HuH-7.5 (cell line): ENCODE data around the gene ATG101.

ENCODE experiments used
- DNase-seq: peaks from one replicate; pipeline ENCODE4 v3.0.0; 2011; ENCODE audit warnings: low spot score

The ATG101 gene

DNA sequence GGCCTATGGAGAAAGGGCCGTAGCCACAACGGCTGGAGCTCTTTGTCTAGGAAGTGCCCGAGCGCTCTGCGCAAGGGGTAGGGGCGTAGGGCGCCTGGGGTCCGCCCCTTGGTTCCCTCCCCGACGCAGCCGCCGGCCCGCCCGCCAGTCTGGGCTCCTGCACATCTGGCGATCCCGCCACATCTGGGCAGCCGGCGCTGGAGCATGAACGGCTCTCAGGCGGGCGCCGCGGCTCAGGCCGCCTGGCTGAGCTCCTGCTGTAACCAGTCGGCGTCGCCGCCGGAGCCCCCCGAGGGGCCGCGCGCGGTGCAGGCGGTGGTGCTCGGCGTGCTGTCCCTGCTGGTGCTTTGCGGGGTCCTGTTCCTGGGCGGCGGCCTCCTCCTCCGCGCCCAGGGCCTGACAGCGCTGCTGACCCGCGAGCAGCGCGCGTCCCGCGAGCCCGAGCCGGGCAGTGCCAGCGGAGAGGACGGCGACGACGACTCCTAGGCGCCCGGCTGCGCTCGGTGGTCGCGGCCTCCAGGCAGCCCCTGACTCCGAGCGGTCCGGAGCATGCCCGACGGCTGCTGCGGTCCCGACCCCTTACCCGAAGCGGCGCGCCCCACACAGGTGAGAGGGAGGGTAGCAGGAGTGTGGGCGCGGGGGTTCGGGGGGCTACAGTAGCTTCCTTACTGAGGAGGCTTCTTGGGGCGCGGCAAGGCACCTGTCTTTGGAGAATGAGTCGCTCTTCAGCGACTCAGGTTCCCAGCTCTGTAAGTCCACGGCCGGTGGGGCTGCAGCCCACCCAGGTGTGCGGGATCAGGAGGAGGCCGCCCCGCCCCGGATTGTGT lies 10.0 kb downstream of the ATG101 start, which contains the start of gene SMIM41:
Gene SMIM41 (plus strand): TSS at position 129 of the 827 bp plus-strand sequence. CDS start 76 bp downstream, at position 205.
- DNase-seq, result no peak

DNA sequence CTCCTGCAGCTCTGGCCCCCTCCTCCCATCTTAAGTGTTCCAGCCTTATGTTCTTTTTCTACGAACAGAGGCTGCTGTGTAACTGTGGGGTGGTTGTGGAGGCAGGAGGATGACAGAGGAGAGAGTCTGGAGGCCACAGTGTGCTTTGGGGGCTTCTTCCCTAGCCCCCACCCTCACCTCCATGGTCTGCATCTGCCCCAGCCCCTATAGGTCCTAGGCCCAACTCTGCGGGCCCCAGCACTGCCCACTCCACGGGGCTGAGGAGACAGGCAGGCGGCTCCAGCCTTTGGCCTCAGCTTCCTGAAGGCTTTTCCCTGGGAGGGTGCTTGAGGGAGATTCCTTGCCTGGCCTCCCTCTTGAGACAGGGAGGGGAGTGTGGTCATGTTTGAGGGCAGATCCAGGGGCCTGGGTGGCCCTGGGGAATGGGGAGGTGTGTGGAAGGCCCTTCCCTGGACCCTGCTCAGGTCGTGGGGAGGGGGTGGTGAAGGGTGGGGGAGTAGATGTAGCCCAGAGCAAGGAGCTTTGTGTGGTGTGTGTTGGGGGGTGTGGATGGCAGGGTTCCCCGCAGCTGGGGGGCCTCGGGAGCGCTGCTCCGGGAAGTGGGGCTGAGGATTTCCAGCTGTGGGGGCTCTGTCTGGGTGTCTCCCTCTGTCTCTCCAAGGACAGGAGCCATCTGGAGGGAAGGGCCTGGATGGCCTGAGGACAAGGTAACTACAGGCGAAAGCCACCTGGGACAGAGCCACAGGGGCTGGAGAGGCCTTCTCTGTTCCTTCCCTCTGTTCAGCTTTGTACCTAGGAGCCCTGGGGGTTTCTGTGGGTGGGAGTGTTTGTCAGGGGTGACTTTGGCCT lies 10.8 kb downstream of the ATG101 start:
- DNase-seq, result no peak

DNA sequence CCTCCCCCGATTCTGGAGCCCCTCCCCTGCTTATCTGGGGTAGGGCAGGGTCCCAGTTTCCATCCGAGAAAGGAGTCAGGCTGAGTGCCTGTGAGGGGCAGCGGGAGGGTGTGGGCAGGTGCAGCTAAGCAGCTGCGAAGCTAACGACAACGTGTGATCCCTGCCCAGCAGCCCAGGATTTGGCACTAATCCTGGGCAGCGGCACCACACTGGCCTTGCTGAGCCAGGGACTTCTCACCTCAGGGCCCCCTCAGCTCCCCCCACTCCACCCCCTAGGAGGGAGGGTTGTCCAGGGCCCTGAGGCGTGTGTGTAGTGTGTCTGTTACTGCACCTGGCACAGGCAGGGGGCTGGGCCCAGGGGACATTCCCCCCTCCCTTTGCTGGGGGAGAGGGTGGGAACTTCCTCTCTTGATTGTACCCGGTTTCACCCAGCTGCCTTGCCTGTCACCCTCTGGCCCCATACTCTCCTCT lies 11.5 kb downstream of the ATG101 start:
- no peak for DNase-seq

DNA sequence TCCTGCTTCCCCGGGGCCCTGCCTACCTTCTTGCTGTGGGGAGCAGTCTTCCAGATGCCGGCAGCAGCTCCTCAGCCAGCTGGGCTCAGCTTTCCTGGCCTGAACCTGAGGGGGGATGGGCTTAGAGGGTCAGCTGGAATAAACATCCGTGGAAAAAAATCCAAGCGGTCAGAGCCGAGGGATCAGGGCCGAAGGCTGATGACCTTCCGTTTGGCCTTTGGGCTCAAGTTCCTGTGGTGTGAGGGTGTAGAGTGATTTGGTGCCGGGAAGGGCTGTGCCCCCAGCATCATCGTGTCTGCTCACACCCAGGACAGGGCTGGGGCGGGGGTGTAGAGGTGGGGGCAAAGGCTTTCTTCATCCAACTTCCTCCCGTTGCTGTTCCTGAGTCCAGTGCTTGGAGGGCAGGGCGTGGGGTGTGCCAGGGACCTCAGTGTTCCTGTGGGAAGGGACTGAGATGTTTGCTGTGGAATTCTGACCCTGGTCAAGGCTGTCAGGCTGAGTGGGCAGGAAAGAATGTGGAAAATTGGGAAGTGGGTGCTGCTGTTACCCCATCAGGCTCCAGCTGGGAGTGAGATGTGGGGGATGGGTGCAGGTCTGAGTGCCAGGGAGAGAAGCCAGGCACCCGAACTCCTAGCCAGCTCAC lies 12.4 kb downstream of the ATG101 start:
- DNase-seq, result no peak

DNA sequence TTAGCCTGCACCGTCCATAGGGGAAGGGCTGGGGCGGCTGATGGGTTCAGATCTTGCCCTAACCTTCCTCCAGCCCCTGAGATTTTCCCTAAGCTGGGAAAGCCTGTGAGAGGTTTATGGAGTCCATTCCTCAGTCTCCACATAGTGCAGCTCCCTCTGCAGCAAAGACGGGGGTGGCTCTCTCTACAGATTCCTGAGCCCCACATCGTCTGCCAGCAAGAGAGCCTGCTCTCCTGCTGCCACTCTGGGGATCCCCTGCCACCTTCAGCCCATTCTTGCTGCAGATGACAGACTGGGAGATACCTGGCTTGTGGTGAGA lies 12.8 kb downstream of the ATG101 start:
- no peak for DNase-seq

DNA sequence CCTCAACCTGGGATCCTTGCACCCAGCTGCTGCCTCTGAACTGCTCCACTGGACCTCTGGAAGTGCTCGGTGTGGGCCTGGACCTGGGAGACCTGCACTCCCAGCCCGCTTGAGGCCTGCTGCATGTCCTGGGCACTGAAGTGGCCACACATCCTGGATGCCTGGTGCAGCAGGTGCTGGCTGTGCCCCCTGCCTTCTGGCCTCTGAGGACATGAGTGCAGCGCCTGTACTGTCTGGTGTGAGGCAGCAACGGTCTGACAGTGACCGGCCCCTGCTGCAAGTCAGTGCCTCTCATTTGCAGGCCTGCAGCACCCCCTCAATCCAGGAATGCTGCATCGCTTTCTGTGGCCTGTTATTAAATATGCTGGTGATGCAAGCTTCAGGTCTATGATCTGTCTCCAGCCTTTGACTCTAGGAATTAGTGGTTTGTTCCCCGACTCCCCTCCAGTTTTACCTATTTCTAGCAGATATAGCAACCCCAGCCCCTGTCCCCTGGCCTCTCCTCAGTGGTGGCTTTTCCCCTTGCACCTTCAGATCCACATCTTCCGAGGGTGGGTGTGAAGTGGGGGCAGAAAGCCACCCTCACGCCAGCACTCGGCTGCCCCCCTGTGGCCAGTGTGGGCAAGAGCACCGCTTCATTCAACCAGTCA lies 13.3 kb downstream of the ATG101 start:
- peak; percentile 92 for DNase-seq

DNA sequence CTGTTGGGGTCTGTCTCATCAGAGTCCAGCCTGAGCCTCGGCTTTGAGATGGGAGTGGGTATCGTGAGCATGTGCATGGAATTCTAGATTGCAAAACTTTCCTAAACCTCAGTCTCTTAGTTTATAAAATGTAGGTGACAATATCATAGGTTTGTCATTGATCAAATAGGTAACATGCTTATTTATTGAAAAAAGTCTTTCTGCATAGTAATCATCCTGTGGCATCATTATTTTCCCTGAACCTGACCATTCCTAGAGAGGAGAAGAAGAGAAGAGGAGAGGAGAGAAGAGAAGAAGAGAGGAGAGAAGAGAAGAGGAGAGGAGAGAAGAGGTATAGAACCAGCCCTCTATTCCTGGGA lies 13.8 kb downstream of the ATG101 start:
- DNase-seq, result no peak

DNA sequence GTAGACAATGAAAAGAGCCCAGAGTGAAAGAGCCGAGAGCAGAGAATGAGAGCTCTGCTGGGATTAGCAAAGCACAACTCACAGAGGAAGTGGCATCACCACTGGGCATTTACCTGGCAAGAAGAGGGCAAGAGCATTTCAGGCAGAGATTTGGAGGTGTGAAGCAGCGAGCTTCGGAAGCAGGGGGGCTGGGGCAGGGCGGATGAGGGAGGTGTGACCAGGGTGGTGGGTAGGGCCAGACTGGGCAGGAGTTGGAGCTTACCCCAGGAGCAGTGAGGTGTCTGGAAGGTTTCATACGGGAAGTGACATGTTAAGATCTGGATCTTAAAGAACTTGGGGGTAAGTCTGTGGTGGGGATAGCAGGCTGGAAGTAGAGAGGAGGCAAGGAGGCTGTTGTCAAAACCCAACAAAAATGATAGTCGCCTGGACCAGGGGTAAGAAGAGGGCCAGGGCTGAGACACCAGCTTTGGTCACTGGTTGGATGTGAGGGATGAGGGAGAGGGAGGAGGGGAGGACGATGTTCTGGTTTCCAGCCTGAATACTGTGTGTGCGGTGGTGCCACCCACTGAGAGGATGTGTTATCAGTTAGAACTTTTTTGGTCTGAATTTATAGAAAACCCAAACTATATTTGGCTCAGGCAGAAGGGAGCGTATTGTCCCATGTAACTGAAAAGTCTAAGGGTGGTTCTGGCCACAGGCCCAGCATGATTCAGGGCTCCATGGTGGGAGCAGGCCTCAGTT lies 14.9 kb downstream of the ATG101 start:
- no peak for DNase-seq

DNA sequence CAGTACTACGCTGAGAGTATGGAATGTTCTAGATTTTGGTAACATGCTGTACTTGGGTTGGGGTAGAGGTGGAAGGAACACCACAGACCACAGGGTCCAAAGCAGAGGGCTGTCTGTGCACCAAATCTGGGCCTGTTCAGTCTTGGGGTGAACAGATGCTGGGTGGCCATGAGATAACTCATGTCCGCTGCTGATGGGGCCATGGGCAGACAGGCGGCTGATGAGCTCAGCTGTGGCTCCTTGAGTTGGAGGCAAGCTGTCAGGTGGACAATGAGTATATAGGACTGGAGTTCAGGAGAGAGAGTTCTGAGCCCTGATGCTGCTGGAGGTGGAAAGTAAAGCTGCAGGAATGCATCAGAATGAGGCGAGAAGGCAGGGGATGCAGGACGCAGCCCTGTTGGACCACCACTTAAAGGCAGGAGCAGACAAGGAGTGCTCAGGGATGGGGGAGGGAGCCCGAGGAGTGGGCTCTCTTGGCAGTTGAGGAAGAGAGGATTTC lies 16.0 kb downstream of the ATG101 start:
- DNase-seq, result no peak

DNA sequence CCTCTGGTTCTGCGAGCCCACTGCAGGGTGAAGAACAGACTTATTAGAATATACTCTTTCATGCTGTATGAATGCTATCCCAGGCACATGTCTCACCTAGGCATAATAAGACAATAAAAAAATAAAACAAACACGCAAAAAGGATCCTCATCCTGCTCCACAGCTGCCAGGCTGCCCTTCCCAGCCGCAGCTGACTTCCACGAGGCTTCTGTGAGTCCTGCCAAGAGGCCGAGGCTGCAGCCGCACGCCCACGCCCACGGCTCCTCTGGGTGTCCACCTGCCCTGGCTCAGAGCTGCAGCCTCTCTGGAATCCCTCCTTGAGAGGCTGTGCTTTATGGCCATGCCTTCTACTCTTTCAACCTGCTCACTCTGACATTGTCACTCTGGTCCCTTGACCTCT lies 16.6 kb downstream of the ATG101 start:
- DNase-seq, result no peak

DNA sequence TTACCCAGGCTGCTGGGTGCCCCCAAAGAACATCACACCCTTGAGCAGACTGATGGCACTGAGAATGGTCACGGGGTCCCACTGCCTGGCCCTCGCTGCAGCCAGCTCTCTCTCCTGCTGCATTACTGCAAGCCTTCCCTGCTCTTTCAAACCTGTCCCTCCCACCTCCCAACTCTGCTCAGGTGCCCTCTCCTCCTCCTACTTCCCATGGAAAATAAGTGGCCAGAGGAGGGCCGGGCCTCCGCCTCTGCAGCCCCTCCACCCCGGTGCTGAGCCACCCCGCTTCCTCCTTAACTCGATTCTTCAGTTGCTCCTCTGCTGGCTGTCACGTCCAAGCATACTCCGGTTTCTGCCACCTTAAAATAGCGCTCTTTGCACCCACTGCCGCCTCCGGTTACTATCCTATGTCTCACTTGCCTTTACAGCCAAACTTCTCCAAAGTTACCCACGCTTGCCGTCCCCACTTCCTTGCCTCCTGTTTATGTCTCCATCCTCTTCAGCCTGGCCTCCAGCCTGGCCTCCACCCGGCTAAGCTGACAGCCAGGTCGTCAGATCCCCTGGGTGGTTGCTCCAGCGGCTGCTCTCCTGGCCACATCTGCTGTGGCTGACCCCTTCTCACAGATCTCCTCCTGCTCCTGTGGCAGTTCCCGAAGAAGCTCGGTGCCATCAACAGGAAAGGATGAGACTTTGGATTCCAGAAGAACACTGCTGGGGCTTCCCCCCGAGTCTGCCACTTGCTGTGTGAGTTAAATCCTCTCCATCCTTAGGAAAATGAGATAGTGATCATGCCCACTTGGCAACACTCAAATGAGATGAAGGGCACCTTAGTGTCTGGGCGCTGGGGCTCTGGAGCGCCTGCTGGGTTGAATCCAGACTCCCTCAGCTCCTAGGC lies 17.4 kb downstream of the ATG101 start:
- peak; percentile 12 for DNase-seq

DNA sequence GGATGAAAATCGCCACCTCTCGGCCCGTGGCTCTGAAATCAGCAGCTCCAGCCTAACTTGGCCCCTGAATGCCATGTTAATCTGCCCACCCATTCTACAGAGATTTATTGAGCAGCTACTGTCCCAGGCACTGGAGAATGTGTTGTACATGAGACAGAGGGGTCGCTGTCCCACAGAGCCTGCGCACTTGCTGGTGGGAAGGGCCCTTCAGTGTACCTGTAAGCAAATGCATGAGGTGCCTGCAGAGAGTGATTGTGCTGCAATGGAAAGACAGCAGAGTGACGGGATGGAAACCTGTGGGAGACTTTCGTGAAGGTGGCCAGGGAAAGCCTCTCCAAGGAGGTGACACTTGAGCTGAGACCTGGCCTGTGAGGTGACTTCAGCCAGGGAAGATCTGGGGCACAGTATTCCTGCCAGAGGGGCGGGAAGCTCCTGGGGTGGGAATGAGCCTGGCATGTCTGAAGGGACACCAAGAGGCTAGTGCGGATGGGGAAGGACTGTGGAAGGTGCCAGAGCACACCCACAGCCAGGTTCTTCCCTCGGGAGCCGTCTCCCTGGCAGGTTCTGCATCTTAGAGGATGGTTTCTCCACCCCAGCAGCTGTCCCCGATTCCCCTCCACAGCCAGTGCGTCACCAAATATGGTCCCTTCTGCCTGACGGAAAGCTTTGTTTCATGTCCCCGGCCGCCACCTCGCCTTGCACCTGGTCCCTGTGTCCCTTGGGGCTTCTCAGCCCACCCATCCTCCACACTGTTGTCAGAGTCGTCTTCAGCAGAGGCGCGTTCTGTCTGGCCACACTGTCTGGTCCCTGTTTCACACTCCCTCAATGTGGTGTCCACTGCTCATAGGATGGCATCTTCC lies 18.4 kb downstream of the ATG101 start:
- peak; percentile 13 for DNase-seq

DNA sequence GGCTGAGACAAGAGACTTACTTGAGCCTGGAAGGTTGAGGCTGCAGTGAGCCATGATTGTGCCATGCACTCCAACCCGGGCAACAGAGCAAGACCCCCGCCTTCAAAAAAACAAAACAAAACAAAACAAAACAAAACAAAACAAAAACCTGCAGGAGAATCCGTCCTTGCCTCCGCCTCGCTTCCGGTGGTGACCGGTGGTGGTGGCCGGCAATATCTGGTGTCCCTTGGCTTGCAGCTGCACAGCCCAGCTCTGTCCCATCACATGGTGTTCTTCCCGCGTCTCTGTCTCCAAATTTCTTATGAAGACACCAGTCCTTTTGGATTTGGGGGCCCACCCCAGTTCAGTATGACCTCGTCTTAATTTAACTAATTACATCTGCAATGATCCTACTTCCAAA lies 19.7 kb downstream of the ATG101 start:
- DNase-seq, result peak; percentile 5

DNA sequence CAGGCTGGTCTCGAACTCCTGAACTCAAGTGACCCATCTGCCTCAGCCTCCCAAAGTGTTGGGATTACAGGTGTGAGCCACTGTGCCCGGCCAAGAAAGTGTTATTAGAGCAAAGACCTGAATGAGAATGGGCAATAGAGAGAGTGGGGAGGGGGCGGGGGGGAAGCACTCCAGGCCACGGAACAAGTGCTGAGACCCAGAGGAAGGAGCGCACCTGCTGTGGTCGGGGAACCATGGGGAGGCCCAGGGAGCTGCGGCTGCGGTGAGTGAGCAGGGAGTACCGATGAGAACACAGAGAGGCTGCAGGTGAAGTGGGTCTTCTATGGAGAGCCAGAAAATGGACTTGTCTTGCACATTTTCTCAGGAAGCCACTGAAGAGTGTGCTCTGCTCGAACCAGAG lies 20.5 kb downstream of the ATG101 start:
- DNase-seq, result peak; percentile 2

DNA sequence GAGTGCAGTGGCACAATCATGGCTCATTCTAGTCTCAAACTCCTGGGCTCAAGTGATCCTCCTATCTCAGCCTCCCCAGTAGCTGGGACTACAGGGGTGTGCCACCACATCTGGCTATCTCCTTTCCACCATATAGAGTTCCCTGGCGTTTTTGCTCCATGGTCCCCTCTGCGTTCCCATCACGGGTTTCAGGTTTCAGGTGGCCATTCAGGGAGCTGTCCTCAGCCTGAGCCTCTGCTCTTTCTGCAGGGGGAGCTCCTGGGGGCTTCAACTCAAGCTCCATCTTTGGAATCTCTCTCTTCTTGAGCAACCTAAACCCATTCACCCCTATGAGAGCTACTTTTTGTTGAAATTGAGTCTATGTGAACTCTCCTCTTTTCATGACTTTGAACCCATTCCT lies 21.3 kb downstream of the ATG101 start:
- DNase-seq, result peak; percentile 7

DNA sequence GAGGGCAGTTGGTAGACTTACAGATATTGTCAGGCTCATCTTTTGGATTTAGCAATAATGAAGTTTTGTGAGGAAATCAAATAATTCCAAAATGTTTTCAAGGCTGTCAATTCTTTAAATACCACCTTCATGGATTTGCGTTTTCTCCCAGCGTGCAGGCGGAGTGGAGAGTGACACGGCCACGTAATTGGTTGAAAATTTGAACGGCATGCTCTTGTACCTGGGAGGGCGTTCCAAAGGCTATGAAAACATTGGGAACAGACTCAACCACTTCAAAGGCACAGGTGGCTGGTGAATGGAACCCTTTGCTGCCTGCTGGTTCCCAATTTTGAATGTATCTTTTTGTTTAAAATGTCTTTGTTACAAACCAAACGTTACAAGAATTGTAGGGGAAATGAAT lies 22.1 kb downstream of the ATG101 start:
- DNase-seq, result peak; percentile 2

DNA sequence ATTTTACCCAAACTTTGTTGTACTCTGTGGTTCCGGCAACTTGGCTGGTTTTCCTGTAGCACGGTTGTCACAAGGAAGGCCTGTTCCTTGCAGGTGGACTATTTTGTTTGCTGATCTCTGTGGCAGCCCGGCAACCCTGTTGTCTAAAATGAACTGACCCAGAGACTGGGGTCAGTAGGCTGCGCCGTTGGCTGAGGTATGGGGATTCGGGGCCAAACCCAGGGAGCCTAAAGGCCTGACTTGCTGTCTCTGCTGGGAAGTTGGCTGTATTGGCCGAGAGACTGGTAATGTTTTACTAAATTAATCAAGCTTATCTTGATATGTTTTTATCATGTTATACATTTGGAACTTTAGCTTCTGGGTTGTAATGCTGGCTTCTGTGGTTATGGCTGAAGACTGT lies 23.6 kb downstream of the ATG101 start:
- no peak for DNase-seq

DNA sequence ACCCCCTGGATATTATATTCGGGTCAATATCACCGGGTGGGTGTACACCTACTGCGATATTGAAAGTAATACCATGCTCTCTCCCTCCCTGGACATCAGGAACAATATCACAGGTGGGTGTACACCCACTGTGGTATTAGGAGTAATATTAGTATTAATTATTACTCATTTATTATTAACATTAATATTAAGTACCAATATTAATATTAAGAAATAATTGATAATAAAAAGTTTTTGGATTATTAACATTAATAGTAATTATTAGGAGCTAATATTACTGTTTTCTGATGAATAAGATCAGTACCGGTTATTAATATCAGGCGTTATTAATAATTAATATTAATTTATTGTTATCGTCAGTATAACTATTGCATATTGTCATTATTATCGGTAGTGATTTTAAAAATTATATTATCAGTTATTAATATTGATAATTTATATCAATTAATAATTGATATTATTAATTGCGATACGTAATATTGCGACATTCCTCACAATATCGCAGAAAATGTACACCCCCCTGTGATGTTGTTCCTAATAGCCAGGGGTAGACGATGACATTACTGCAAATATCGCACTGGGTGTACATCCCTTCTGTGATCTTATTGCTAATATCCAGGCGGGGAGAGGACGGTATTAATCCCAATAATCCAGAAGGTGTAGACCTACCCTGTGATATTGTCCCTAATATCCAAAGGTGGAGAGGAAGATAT lies 26.7 kb downstream of the ATG101 start:
- DNase-seq, result no peak
